H9 (cell line): ENCODE measurements around the gene SSPN. TPM values are rescaled to one million over a fixed set of nuclear protein-coding genes. Genes with fewer than 3 reads are reported as not detected.

Source experiments
- DNase-seq: peaks from one replicate; pipeline ENCODE4 v3.0.0-alpha.2; 2017
- H2AFZ ChIP-seq: one replicate; pipeline ENCODE4 v1.6.1; 2013; ENCODE audit warnings: mild to moderate bottlenecking, low read length, control low read depth, moderate library complexity
- H2AK5ac ChIP-seq: 2 replicates; pipeline ENCODE4 v1.6.1; 2013; ENCODE audit warnings: low read length, control low read depth, mixed read lengths; ENCODE audit not compliant: insufficient read length
- H2BK120ac ChIP-seq: one replicate; pipeline ENCODE4 v1.6.1; 2013; ENCODE audit warnings: low read depth, mild to moderate bottlenecking, low read length, control low read depth, inconsistent platforms; ENCODE audit not compliant: poor library complexity, severe bottlenecking
- H2BK12ac ChIP-seq: 2 replicates; pipeline ENCODE4 v1.6.1; 2013; ENCODE audit warnings: low read length, control low read depth, mixed read lengths, low read depth; ENCODE audit not compliant: insufficient read length
- H2BK15ac ChIP-seq: 2 replicates; pipeline ENCODE4 v1.6.1; 2013; ENCODE audit warnings: low read depth, low read length, control low read depth
- H2BK20ac ChIP-seq: one replicate; pipeline ENCODE4 v1.6.1; 2013; ENCODE audit warnings: low read depth, mild to moderate bottlenecking, low read length, control low read depth, inconsistent platforms; ENCODE audit not compliant: poor library complexity, severe bottlenecking
- H2BK5ac ChIP-seq: 2 replicates; pipeline ENCODE4 v1.6.1; 2013; ENCODE audit warnings: low read length, control low read depth, mixed read lengths; ENCODE audit not compliant: insufficient read length
- H3K14ac ChIP-seq: 2 replicates; pipeline ENCODE4 v1.6.1; 2013; ENCODE audit warnings: low read length, control low read depth; ENCODE audit not compliant: insufficient read depth
- H3K18ac ChIP-seq: 2 replicates; pipeline ENCODE4 v1.6.1; 2013; ENCODE audit warnings: low read depth, mild to moderate bottlenecking, mixed read lengths, low read length, control low read depth; ENCODE audit not compliant: insufficient read length
- H3K23ac ChIP-seq: 2 replicates; pipeline ENCODE4 v1.6.1; 2013; ENCODE audit warnings: low read length, control low read depth, mixed read lengths, low read depth; ENCODE audit not compliant: insufficient read length
- H3K23me2 ChIP-seq: 2 replicates; pipeline ENCODE4 v1.6.1; 2013; ENCODE audit warnings: low read depth, mild to moderate bottlenecking, mixed read lengths, low read length, control low read depth; ENCODE audit not compliant: insufficient read length, poor library complexity, severe bottlenecking
- H3K27ac ChIP-seq: 2 replicates; pipeline ENCODE4 v1.5.1; 2013; ENCODE audit warnings: low read length, control low read depth, mixed read lengths, low read depth; ENCODE audit not compliant: insufficient read length
- H3K27me3 ChIP-seq: 2 replicates; pipeline ENCODE4 v1.6.1; 2013; ENCODE audit warnings: low read length, control low read depth, inconsistent platforms; ENCODE audit not compliant: insufficient read depth
- H3K4ac ChIP-seq: 2 replicates; pipeline ENCODE4 v1.6.1; 2013; ENCODE audit warnings: low read depth, mild to moderate bottlenecking, control low read depth, inconsistent platforms, low read length, moderate library complexity
- H3K4me1 ChIP-seq: 2 replicates; pipeline ENCODE4 v1.6.1; 2013; ENCODE audit warnings: low read length, control low read depth, inconsistent platforms; ENCODE audit not compliant: insufficient read depth
- H3K4me2 ChIP-seq: 2 replicates; pipeline ENCODE4 v1.6.1; 2013; ENCODE audit warnings: low read length, control low read depth, mixed read lengths; ENCODE audit not compliant: insufficient read length, insufficient read depth
- H3K56ac ChIP-seq: 2 replicates; pipeline ENCODE4 v1.6.1; 2013; ENCODE audit warnings: low read depth, mild to moderate bottlenecking, mixed read lengths, low read length, control low read depth; ENCODE audit not compliant: insufficient read length
- H3K79me1 ChIP-seq: 2 replicates; pipeline ENCODE4 v1.6.1; 2013; ENCODE audit warnings: low read depth, mild to moderate bottlenecking, moderate library complexity, low read length, control low read depth, inconsistent platforms; ENCODE audit not compliant: insufficient read depth, poor library complexity, severe bottlenecking
- H3K79me2 ChIP-seq: 2 replicates; pipeline ENCODE4 v1.6.1; 2013; ENCODE audit warnings: low read length, control low read depth, inconsistent platforms; ENCODE audit not compliant: insufficient read depth
- H3K9ac ChIP-seq: 2 replicates; pipeline ENCODE4 v1.6.1; 2013; ENCODE audit warnings: low read length, control low read depth, mixed read lengths; ENCODE audit not compliant: insufficient read length; ENCODE audit errors: extremely low read depth
- H3K9me3 ChIP-seq: one replicate; pipeline ENCODE4 v1.6.1; 2013; ENCODE audit warnings: low read depth, low read length, inconsistent platforms; ENCODE audit not compliant: control insufficient read depth
- H3T11ph ChIP-seq: one replicate; pipeline ENCODE4 v1.6.1; 2013; ENCODE audit warnings: mild to moderate bottlenecking, low read length, control low read depth, inconsistent platforms
- H4K20me1 ChIP-seq: one replicate; pipeline ENCODE4 v1.6.1; 2013; ENCODE audit not compliant: control insufficient read depth, insufficient read length, insufficient read depth
- H4K5ac ChIP-seq: 2 replicates; pipeline ENCODE4 v1.6.1; 2013; ENCODE audit warnings: low read depth, mild to moderate bottlenecking, mixed read lengths, low read length, control low read depth; ENCODE audit not compliant: insufficient read length
- H4K8ac ChIP-seq: replicated peaks from 2 replicates; pipeline ENCODE4 v1.6.1; 2013; ENCODE audit warnings: low read length, control low read depth, mixed read lengths, low read depth; ENCODE audit not compliant: insufficient read length
- H4K91ac ChIP-seq: 2 replicates; pipeline ENCODE4 v1.6.1; 2013; ENCODE audit warnings: low read depth, mild to moderate bottlenecking, moderate library complexity, mixed read lengths, low read length, control low read depth; ENCODE audit not compliant: insufficient read length
- H3K27ac Mint-ChIP-seq, 3 experiments: 2 replicates in 2 of 3; 3 replicates in 1 of 3; pipeline ENCODE4 v1.8.0; 2020 to 2021; ENCODE audit warnings: mixed read lengths in 3 of 3, mild to moderate bottlenecking in 1 of 3, moderate library complexity in 1 of 3
- H3K27me3 Mint-ChIP-seq: 2 replicates; pipeline ENCODE4 v1.8.0; 2021; ENCODE audit warnings: low read depth, mild to moderate bottlenecking, moderate library complexity, mixed read lengths
- H3K36me3 Mint-ChIP-seq, 3 experiments: 2 replicates in 2 of 3; 3 replicates in 1 of 3; pipeline ENCODE4 v1.8.0; 2020 to 2021; ENCODE audit warnings: low read depth in 3 of 3, mixed read lengths in 3 of 3; ENCODE audit not compliant: insufficient read depth in 1 of 3
- H3K4me1 Mint-ChIP-seq, 2 experiments: 2 replicates each; pipeline ENCODE4 v1.8.0; 2020; ENCODE audit warnings: mixed read lengths in 2 of 2
- H3K4me3 Mint-ChIP-seq, 2 experiments: 2 replicates in 1 of 2; 3 replicates in 1 of 2; pipeline ENCODE4 v1.8.0; 2020 to 2021; ENCODE audit warnings: mild to moderate bottlenecking in 2 of 2, mixed read lengths in 2 of 2, moderate library complexity in 1 of 2
- H3K9me3 Mint-ChIP-seq, 2 experiments: 2 replicates in 1 of 2; 3 replicates in 1 of 2; pipeline ENCODE4 v1.8.0; 2020; ENCODE audit warnings: mild to moderate bottlenecking in 2 of 2, mixed read lengths in 2 of 2, moderate library complexity in 1 of 2
- CTCF ChIP-seq: fragments of 200-600 bp; sonication (generic); conservative IDR thresholded peaks from 3 replicates; pipeline ENCODE4 v1.8.0; 2021; ENCODE audit warnings: antibody characterized with exemption, mild to moderate bottlenecking
- WGBS: extraction: QIAGEN DNeasy Blood & Tissue Kit; methylation state at CpG from one replicate; pipeline ENCODE4 v1.1.7; 2013; ENCODE audit warnings: missing lambda C conversion rate, low lambda C conversion rate, mixed read lengths; ENCODE audit not compliant: insufficient read length; ENCODE audit errors: extremely low coverage; 5-methylcytosine and 5-hydroxymethylcytosine counted together
- total RNA-seq: library from RNA; stranded (reverse); gene quantifications from 2 replicates; pipeline ENCODE4 v1.2.1, GENCODE V29; 2021

The SSPN gene
- total RNA-seq, 1 experiment from 2014 or later = 0.81 TPM

- Histone ChIP-seq H3K18ac (no peak overlapping the region), H3K23ac (no peak overlapping the region), H3K27me3 (no peaks in the 10 kb centered on the region), H3K79me1 (no peaks in the 10 kb centered on the region), H2BK15ac (no peak overlapping the region), H3K79me2 (no peaks in the 10 kb centered on the region), H2BK20ac (no peak overlapping the region), H3K9me3 (no peaks in the 10 kb centered on the region), H3K4me2 (no peak overlapping the region), H3K14ac (no peak overlapping the region), H2BK5ac (no peak overlapping the region), H3K23me2 (no peaks in the 10 kb centered on the region), H2BK120ac (no peak overlapping the region), H2BK12ac (no peak overlapping the region), H3K9ac (no peak overlapping the region), H3K27ac (no peak overlapping the region), H2AK5ac (no peak overlapping the region), H4K91ac (no peak overlapping the region), H3K4ac (no peak overlapping the region), H4K8ac (no peak overlapping the region), H3K56ac (no peak overlapping the region), H3K4me1 (no peaks in the 10 kb centered on the region), H4K20me1 (no peaks in the 10 kb centered on the region), H2AFZ (no peak overlapping the region), H4K5ac (no peak overlapping the region), H3T11ph (no peak overlapping the region)
- Mint-ChIP-seq H3K4me1 (peaks cover 12 to 17% of the 10 kb centered on the region in 2 experiments), H3K27me3 (peaks cover 4% of the 10 kb centered on the region), H3K9me3 (no peaks in the 10 kb centered on the region), H3K36me3 (no peaks in the 10 kb centered on the region), H3K4me3 (no peak overlapping the region), H3K27ac (no peak overlapping the region)
- TF ChIP-seq CTCF = no peak
- no peak for DNase-seq
- WGBS = no CpG with 5 or more reads among the region's 14 CpGs
These were observed 76.6 kb downstream of the SSPN start for GRCh38 chr12:26271889-26272492.
